Caco-2 (cell line): ENCODE data around the gene VAV2. TPM values are rescaled to one million over a fixed set of nuclear protein-coding genes. Genes with fewer than 3 reads are reported as not detected.

Experiments used
- BruUV-seq: library from RNA; stranded (reverse); fragments of 400-500 nt; replicated peaks from 2 replicates; lab custom pipeline; 2021; lab: Mats Ljungman, UMichigan
- CTCF ChIA-PET: fragments of 300-600 bp; sonication (Branson Sonifier 250); formaldehyde crosslinking; loops from one replicate; lab custom pipeline; 2022; ENCODE audit warnings: antibody characterized with exemption; lab: Charles Lee
- POLR2A ChIA-PET: fragments of 300-600 bp; sonication (Branson Sonifier 250); formaldehyde crosslinking; loops from one replicate; lab custom pipeline; 2022; ENCODE audit warnings: antibody characterized with exemption; lab: Charles Lee
- DNase-seq, 2 experiments: peaks; one replicate each; pipeline versions ENCODE4 v3.0.0 to v3.0.0-alpha.2; 2020 to 2022
- H3K27me3 ChIP-seq: replicated peaks from 2 replicates; pipeline ENCODE4 v1.6.0; 2011; ENCODE audit warnings: low read length; ENCODE audit not compliant: control insufficient read depth, insufficient read depth
- H3K36me3 ChIP-seq: 2 replicates; pipeline ENCODE4 v1.5.1; 2011; ENCODE audit warnings: low read length; ENCODE audit not compliant: control insufficient read depth, insufficient read depth
- H3K4me1 ChIP-seq: fragments of 250-450 bp; sonication (Bioruptor Pico); 2 replicates; pipeline ENCODE4 v1.5.1; 2020; ENCODE audit warnings: mild to moderate bottlenecking
- H3K4me3 ChIP-seq: 2 replicates; pipeline ENCODE4 v1.5.1; 2011; ENCODE audit warnings: low read depth, mild to moderate bottlenecking, control low read depth, low read length
- H3K9me3 ChIP-seq: fragments of 250-450 bp; sonication (Bioruptor Pico); 2 replicates; pipeline ENCODE4 v1.5.1; 2020; ENCODE audit warnings: mild to moderate bottlenecking, moderate library complexity
- H3K27ac Mint-ChIP-seq: one replicate; pipeline ENCODE4 v1.8.0; 2022; ENCODE audit warnings: mixed read lengths; ENCODE audit not compliant: unreplicated experiment
- H3K27me3 Mint-ChIP-seq: one replicate; pipeline ENCODE4 v1.8.0; 2022; ENCODE audit warnings: mixed read lengths; ENCODE audit not compliant: insufficient read depth, unreplicated experiment
- H3K36me3 Mint-ChIP-seq: one replicate; pipeline ENCODE4 v1.8.0; 2022; ENCODE audit warnings: mild to moderate bottlenecking, mixed read lengths; ENCODE audit not compliant: insufficient read depth, unreplicated experiment
- H3K4me1 Mint-ChIP-seq: one replicate; pipeline ENCODE4 v1.8.0; 2022; ENCODE audit warnings: low read depth, mixed read lengths; ENCODE audit not compliant: unreplicated experiment
- H3K4me3 Mint-ChIP-seq: one replicate; pipeline ENCODE4 v1.8.0; 2022; ENCODE audit warnings: mild to moderate bottlenecking, moderate library complexity, mixed read lengths; ENCODE audit not compliant: unreplicated experiment
- H3K9me3 Mint-ChIP-seq: one replicate; pipeline ENCODE4 v1.8.0; 2022; ENCODE audit warnings: mixed read lengths; ENCODE audit not compliant: unreplicated experiment
- CTCF ChIP-seq, 2 experiments: fragments of 200-600 bp in 1 of 2; IDR thresholded peaks; 1 replicate in 1 of 2; 2 replicates in 1 of 2; pipeline versions ENCODE4 v1.5.1 to v1.8.0; 2011 to 2022; ENCODE audit warnings: antibody characterized with exemption in 1 of 2, control low read depth in 1 of 2, inconsistent platforms in 1 of 2, low read depth in 1 of 2, low read length in 1 of 2, mild to moderate bottlenecking in 1 of 2, moderate library complexity in 1 of 2; ENCODE audit not compliant: insufficient read depth in 1 of 2, severe bottlenecking in 1 of 2, unreplicated experiment in 1 of 2
- intact Hi-C: fragments of 100-400 bp; cut with micrococcal nuclease; formaldehyde crosslinking; loops from one replicate; pipeline ENCODE4 v1.10.0; 2022; ENCODE audit not compliant: unreplicated experiment
- total RNA-seq: library from RNA; stranded (reverse); gene quantifications from 2 replicates; pipeline ENCODE4 v1.2.3, GENCODE V29; 2022

VAV2 gene
- total RNA-seq, 1 experiment from 2014 or later = 55.3 TPM

DNA sequence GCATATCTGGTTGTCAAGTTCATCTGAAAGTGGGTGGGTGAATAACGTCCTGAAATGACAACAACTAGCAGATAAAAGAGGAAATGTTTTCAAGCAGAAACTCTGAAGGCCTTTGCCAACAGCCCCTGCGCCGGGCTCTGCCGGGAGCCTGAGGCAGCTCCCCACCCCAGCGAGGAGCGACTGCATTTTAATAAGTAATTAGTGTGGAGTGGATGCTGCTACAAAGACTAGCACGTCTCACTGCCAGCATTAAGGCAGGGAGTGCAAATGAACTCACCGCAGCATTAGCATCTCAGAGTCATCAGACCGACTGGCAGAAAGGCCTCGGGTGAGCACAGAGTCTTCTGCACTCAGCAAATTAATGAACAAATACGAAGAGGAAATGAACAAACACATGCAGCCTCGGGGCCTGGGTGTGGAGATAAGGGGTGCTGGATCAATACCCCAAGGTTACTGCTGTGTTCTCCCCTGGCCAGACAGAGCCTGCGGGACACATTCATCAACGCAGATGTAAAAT is 63.8 kb downstream of the VAV2 start:
- no peak for TF ChIP-seq CTCF (IDR thresholded peaks at IDR 0.05; ENCODE audit: insufficient read depth in 1 of 2, low read depth in 1 of 2, low read length in 1 of 2, severe bottlenecking in 1 of 2, unreplicated experiment in 1 of 2)
- Mint-ChIP-seq H3K36me3 (peaks cover 41% of the 10 kb centered on the region), H3K27ac (no peak overlapping the region), H3K27me3 (no peaks in the 10 kb centered on the region), H3K4me1 (no peaks in the 10 kb centered on the region), H3K4me3 (no peak overlapping the region), H3K9me3 (peaks cover 5% of the 10 kb centered on the region)
- Histone ChIP-seq H3K4me3 (no peak overlapping the region), H3K27me3 (no peaks in the 10 kb centered on the region), H3K4me1 (no peaks in the 10 kb centered on the region), H3K9me3 (no peaks in the 10 kb centered on the region), H3K36me3 (peaks cover 1% of the 10 kb centered on the region)
- no TSS peak for BruUV-seq
- intact Hi-C loops = no loop called here
- ChIA-PET CTCF (no interaction called here), POLR2A (no interaction called here)
- DNase-seq = no peak

DNA sequence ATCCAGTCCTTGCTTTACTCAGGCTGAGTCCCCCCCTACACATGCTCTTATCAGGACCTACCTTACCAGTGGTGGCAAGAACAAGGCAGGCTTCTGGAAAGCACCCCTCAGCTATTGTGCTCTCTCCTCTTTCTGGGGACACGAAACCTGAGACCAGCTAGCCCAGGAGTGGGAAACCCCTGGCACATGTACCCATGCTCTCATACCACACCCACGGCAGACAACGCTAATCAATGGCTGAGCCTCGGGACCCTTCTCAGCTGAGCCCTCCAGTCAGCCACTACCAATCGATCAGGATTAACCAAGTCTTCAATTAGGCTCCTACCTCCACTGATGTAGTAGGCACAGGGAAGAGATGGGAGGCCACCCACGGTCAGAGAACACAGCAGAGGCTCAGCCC is 65.1 kb downstream of the VAV2 start:
- Histone ChIP-seq H3K9me3 (no peaks in the 10 kb centered on the region), H3K36me3 (peaks cover 1% of the 10 kb centered on the region), H3K4me1 (no peaks in the 10 kb centered on the region), H3K4me3 (no peak overlapping the region), H3K27me3 (no peaks in the 10 kb centered on the region)
- no TSS peak for BruUV-seq
- ChIA-PET CTCF (no interaction called here), POLR2A (no interaction called here)
- H3K27me3 Mint-ChIP-seq = no peaks in the 10 kb centered on the region
- no peak for TF ChIP-seq CTCF (IDR thresholded peaks at IDR 0.05; ENCODE audit: insufficient read depth in 1 of 2, low read depth in 1 of 2, low read length in 1 of 2, severe bottlenecking in 1 of 2, unreplicated experiment in 1 of 2)
- intact Hi-C loops = no loop called here
- H3K4me1 Mint-ChIP-seq = no peaks in the 10 kb centered on the region
- no peak for DNase-seq
- no peak overlapping the region for H3K4me3 Mint-ChIP-seq
- no peaks in the 10 kb centered on the region for H3K9me3 Mint-ChIP-seq
- H3K27ac Mint-ChIP-seq = peak overlapping the region; percentile 65
- peaks cover 44% of the 10 kb centered on the region for H3K36me3 Mint-ChIP-seq

GRCh38 chr9:133926165-133926856 is 65.8 kb downstream of the VAV2 start:
- Mint-ChIP-seq H3K4me3 (no peak overlapping the region), H3K27ac (peak overlapping the region; percentile 65), H3K9me3 (no peaks in the 10 kb centered on the region), H3K27me3 (no peaks in the 10 kb centered on the region), H3K36me3 (peaks cover 44% of the 10 kb centered on the region), H3K4me1 (no peaks in the 10 kb centered on the region)
- no peaks in the 10 kb centered on the region for H3K9me3 ChIP-seq
- H3K36me3 ChIP-seq = peaks cover 1% of the 10 kb centered on the region; the same call in 1 of the 2 replicates
- no peak overlapping the region for H3K4me3 ChIP-seq
- DNase-seq = no peak
- ChIA-PET CTCF (no interaction called here), POLR2A (no interaction called here)
- H3K4me1 ChIP-seq = no peaks in the 10 kb centered on the region
- no TSS peak for BruUV-seq
- H3K27me3 ChIP-seq = no peaks in the 10 kb centered on the region
- no peak for TF ChIP-seq CTCF (IDR thresholded peaks at IDR 0.05; ENCODE audit: insufficient read depth in 1 of 2, low read depth in 1 of 2, low read length in 1 of 2, severe bottlenecking in 1 of 2, unreplicated experiment in 1 of 2)
- intact Hi-C loops = no loop called here
